A172 (cell line): ENCODE data around the gene MTG2. TPM values are rescaled to one million over a fixed set of nuclear protein-coding genes. Genes with fewer than 3 reads are reported as not detected.

ENCODE experiments used
- DNase-seq: peaks from one replicate; pipeline ENCODE4 v3.0.0-alpha.2; 2015; ENCODE audit warnings: low spot score
- total RNA-seq: library from RNA; depleted of rRNA; stranded (reverse); fragments of >200 nt; shearing (Covaris generic); gene quantifications from 2 replicates; pipeline ENCODE4 v1.2.3, GENCODE V29; 2014; rRNA removed

The MTG2 gene, protein sequence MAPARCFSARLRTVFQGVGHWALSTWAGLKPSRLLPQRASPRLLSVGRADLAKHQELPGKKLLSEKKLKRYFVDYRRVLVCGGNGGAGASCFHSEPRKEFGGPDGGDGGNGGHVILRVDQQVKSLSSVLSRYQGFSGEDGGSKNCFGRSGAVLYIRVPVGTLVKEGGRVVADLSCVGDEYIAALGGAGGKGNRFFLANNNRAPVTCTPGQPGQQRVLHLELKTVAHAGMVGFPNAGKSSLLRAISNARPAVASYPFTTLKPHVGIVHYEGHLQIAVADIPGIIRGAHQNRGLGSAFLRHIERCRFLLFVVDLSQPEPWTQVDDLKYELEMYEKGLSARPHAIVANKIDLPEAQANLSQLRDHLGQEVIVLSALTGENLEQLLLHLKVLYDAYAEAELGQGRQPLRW
- 14.9 and 16.1 TPM in 2 replicates for total RNA-seq

GRCh38 chr20:62182469-62183425, at the start of gene MTG2:
Gene MTG2 (plus strand): TSS chr20:62183028. CDS start chr20:62193421, 10,393 bp downstream.
- peak; percentile 93 for DNase-seq

DNA sequence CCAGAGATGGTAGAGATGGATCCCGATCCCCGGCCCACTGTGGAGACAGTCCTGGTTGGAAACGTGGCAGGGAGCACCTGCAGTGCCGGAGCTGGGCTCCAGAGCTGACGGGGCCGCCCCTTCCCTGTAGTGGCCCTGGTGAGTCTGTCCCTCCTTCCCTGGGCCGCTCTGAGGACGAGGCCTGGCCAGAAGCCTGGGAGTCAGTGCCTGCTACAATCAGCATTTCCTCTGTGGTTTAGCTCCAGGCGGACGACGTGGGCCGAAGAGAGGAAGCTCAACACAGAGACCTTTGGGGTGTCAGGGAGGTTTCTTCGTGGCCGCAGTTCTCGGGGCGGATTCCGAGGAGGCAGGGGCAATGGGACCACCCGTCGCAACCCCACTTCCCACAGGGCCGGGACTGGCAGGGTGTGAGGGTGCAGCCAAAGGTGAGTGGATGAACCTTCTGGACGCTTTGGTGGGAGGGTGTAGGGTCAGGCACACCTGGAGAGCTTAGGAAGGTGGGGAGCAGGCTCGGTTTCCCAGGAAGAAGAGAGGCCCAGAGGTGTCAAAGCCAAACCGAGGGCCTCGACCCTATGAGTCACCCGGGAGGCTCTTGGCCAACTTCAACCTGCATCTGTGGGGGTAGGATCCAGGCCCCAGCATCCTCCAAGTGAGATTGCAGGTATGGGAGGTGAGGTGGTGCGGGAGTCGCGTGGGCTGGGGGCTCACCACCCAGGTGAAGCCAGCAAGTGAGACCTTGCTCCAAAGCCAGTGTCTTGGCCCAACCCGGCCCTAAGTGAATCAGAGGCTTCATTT, 49.6 kb upstream of the MTG2 start:
- no peak for DNase-seq

DNA sequence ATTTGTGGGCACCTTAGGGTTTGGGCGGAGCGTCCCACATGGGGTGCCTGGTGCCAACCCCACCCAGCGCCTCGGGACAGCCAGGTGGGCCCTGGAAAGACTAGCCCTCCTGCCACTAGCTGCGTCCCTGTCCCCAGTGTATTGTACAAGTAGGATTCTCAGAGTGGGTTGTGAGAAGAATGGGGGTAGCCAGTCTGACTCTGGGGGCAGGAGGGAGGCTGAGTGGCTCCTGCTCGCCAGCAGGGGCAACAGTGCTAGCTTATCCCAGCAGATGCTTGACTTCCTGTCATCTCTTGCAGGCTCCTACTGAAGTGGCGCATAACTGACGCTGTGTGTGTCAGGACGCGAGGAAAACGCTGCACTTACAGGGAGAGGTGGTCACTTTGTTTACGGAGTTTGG, 49.0 kb upstream of the MTG2 start:
- no peak for DNase-seq

- no peak for DNase-seq
Observed at GRCh38 chr20:62134735-62135231, 48.0 kb upstream of the MTG2 start.

- DNase-seq, result no peak
Observed at GRCh38 chr20:62135573-62136266, 47.1 kb upstream of the MTG2 start.

DNA sequence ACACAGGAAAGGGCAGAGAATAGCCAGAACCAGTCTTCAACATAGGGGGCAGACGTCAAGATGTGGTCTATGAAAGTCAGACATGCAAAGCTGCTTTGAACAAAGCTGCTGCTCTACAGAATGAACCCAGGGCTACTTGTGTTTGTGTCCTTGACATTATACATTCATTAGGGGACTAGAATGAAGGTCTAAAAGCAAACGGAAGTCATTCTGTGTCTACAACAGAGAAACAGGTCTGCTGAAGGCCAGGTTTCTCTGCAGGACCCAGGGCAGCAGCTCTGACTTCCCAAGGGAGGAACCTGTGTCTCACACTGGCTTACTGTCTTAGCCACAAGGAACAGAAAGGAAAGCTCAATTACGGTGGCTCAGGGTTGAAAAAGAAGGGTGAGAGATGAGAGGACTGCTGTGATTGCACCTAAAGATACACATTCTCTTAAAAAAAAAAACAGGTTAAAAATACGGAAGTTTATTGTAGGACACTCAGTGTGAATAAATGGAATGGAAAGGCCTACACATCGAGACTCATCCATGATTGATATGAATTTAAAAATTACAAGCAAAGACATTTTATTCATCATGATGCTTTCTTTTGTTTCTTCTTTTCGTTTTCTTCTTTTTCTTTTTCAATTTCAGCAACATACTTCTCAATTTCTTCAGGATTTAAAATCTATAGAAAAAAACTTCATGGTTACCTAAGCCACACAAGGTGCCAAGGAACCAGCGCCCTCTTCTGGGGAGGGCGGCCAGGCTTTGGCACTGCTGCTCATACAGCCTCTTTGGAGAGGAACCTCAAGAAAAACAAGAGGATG, 46.3 kb upstream of the MTG2 start:
- DNase-seq, result peak; percentile 65

- no peak for DNase-seq
Observed at GRCh38 chr20:62137092-62137384, 45.8 kb upstream of the MTG2 start.

DNA sequence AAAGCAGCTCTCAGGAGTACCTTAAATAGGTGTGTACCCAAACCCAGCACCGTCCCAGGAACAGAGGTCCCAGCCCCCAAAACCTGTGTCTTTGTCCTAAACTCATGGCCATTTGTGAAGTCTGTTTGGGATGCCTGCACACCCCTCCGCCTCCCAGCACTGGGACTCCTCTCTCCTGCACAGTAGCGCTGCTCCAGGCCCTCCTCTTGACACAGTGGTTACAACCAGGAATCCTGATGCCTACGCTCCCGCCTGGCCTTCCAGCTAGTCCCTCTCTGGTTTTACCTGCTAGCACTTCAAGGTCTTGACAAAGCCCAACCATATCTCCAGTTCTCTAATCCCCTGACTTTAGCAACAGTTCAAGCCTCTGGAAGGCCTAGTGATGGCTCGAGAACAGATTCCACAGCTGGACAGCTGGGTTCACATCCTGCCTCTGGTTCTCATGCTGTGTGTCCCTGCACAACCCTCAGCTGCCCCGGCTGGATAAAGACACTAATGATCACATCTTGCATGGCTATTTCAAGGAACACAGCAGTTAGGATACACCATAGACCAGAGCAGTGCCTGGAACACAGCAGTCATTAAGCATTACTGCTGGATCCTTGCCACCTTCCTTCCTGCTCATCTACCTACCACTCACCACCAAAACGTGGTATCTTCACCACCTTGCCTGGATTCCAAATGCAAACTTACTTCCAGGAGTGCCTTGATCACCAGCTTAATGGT, 45.2 kb upstream of the MTG2 start:
- DNase-seq, result no peak

- DNase-seq, result no peak
Observed at GRCh38 chr20:62138204-62138543, 44.7 kb upstream of the MTG2 start.

- DNase-seq, result no peak
Observed at GRCh38 chr20:62138912-62139311, 43.9 kb upstream of the MTG2 start.

GRCh38 chr20:62139636-62140035, 43.2 kb upstream of the MTG2 start:
- DNase-seq, result no peak

GRCh38 chr20:62141043-62141396, 41.8 kb upstream of the MTG2 start:
- DNase-seq, result no peak

- no peak for DNase-seq
Observed at GRCh38 chr20:62141397-62142251, 41.2 kb upstream of the MTG2 start.

DNA sequence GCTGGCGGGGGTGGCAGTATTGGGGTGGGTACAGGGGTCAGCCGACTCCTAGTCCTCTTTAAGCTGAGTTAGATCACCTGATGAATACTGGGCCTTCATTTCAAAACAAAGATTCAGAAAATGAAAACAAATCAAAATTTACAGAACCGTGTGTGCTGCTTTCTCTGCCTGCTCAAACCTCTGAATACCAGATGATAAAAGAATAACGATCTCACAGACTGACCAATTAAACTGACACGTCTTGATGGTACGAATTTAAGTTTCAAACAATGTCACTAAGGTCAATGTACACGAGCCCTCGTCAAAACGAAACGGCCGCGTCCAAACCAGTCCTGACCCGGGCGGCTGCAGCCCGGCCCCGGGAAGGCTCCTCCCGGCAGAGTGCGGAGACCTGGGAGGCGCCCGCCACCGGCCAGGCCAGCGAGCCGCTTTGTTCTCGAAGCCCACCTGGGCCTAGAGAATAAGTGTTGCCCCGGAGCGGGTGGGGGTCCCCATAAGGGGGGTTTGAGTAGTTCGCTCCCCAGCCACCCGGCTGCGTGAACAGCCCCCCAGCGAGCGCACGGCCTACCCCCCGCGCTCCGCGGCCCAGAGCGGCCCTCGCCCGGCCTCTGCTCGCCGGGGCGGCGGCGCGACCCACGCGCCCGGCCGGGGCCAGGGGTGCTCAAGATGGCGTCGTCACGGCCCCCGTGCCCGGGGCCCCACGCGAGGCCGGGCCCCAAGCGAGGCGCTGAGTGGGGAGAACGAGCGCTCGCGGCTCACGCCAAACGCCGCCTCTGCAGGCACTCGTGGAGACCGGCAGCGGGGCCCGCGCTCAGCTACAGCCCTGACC, 40.4 kb upstream of the MTG2 start:
- no peak for DNase-seq

DNA sequence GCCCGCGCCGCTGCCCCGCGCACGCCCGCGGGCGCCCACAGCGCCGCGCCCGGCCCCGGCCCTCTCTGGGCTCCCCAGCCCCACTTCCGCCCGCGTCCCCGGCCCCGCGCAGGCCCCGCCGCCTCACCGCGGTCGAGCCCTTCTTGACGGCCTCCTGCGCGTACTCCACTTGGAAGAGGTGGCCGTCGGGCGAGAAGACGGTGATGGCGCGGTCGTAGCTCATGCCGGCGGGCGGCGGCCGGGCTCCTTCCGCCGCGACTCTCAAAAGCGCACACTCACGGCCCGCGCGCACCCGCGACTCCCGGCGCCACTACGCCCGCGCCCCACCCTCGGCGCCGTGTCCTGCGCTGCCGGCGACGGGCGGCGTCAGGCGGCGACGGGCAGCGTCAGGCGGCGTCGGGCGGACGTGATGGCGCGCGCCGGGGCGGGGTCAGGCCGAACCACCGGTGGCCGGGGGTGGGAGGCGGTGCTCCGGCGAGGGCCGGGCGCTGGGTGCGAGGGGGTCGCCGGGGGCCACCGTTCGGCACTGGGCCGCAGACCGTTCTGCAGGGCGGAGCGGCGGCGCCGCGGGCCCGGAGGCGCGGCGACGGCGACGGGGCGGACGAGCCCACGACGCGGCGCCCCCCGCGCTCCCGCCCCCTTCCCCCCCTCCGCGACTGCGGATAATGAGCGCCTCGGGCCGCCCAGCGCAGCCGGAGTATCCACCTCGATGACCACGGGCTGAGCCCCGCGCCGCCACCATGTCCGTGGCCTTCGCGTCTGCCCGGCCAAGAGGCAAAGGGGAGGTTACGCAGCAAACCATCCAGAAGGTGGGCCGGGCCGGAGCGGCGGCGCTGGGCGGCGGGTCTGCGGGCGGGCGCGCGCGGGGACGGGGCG, 39.5 kb upstream of the MTG2 start, which contains the start of the genes PSMA7 and SS18L1:
PSMA7 (minus strand) TSS at position 314 of the 876 bp plus-strand sequence; CDS start at position 223, 91 bp downstream.
SS18L1 (plus strand) TSS at position 689 of the 876 bp plus-strand sequence; CDS start at position 741, 52 bp downstream.
- peak; percentile 60 for DNase-seq

GRCh38 chr20:62143957-62144825, 38.6 kb upstream of the MTG2 start:
- DNase-seq, result no peak
